K562 (cell line): Measurements from ENCODE around the gene ORAI1. TPM values are rescaled to one million over a fixed set of nuclear protein-coding genes. Genes with fewer than 3 reads are reported as not detected.

ENCODE experiments used
- ARHGAP35 ChIP-seq: fragments of 450-650 bp; IDR thresholded peaks from 2 replicates; pipeline ENCODE4 v1.6.1; 2018; ENCODE audit not compliant: partially characterized antibody
- ATF1 ChIP-seq, 2 experiments: fragments of 450-650 bp in 1 of 2; IDR thresholded peaks; 2 replicates each; pipeline ENCODE4 v1.6.1; 2016; ENCODE audit warnings: missing compliant biosample characterization in 1 of 2, missing genetic modification characterization in 1 of 2
- CHD1 ChIP-seq: fragments of 200-600 bp; sonication (generic); IDR thresholded peaks from one replicate; pipeline ENCODE4 v1.6.1; 2012; ENCODE audit warnings: mild to moderate bottlenecking, moderate library complexity, low read length, inconsistent platforms
- CREB1 ChIP-seq, 2 experiments: sonication (generic) in 1 of 2; formaldehyde crosslinking in 1 of 2; IDR thresholded peaks; 2 replicates each; pipeline versions ENCODE4 v1.6.1 to v1.8.0; 2012 to 2022; ENCODE audit warnings: inconsistent platforms in 1 of 2, mild to moderate bottlenecking in 1 of 2, missing genetic modification reagents in 1 of 2, moderate library complexity in 1 of 2
- DDX20 ChIP-seq: fragments of 450-650 bp; IDR thresholded peaks from 2 replicates; pipeline ENCODE4 v1.6.1; 2016; ENCODE audit warnings: missing genetic modification characterization, low read depth, mild to moderate bottlenecking, missing compliant biosample characterization, moderate library complexity
- GATAD2B ChIP-seq: fragments of 450-650 bp; IDR thresholded peaks from 2 replicates; pipeline ENCODE4 v1.6.1; 2017; ENCODE audit warnings: mild to moderate bottlenecking, borderline replicate concordance
- HDAC1 ChIP-seq, 2 experiments: fragments of 450-650 bp; IDR thresholded peaks; 2 replicates each; pipeline ENCODE4 v1.6.1; 2016 to 2017; ENCODE audit warnings: inconsistent platforms in 1 of 2, mild to moderate bottlenecking in 1 of 2, moderate library complexity in 1 of 2
- MCM7 ChIP-seq, 2 experiments: fragments of 450-650 bp; IDR thresholded peaks; 2 replicates each; pipeline ENCODE4 v1.6.1; 2016 to 2018
- MEF2D ChIP-seq: conservative IDR thresholded peaks from 2 replicates; pipeline ENCODE4 v1.6.1; 2016; ENCODE audit warnings: low read depth, missing genetic modification characterization, missing compliant biosample characterization
- NCOA2 ChIP-seq, 2 experiments: fragments of 450-650 bp; IDR thresholded peaks; 2 replicates each; pipeline ENCODE4 v1.6.1; 2018; ENCODE audit warnings: mild to moderate bottlenecking in 2 of 2, moderate library complexity in 1 of 2; ENCODE audit not compliant: partially characterized antibody in 2 of 2
- POLR3A ChIP-seq: IDR thresholded peaks from 2 replicates; pipeline ENCODE4 v1.6.1; 2011; ENCODE audit warnings: borderline replicate concordance, mild to moderate bottlenecking, moderate library complexity; ENCODE audit not compliant: insufficient read length, insufficient read depth; ENCODE audit errors: extremely low read depth
- POU5F1 ChIP-seq: fragments of 150-350 bp; IDR thresholded peaks from 2 replicates; pipeline ENCODE4 v1.6.1; 2014; ENCODE audit warnings: borderline replicate concordance, low read length, low read depth, mild to moderate bottlenecking; ENCODE audit not compliant: partially characterized antibody
- SMARCA4 ChIP-seq: fragments of 450-650 bp; IDR thresholded peaks from 2 replicates; pipeline ENCODE4 v1.6.1; 2016
- SRF ChIP-seq, 2 experiments: fragments of 250-450, 450-650 bp in 1 of 2; sonication (Bioruptor Pico) in 1 of 2; sonication (generic) in 1 of 2; formaldehyde crosslinking; IDR thresholded peaks; 2 replicates each; pipeline versions ENCODE4 v1.5.0 to v1.5.1; 2020 to 2022; ENCODE audit warnings: mild to moderate bottlenecking in 1 of 2, missing genetic modification reagents in 1 of 2
- ZNF444 ChIP-seq: fragments of 250-450 bp; sonication (Bioruptor Pico); IDR thresholded peaks from 2 replicates; pipeline ENCODE4 v1.4.0; 2020; ENCODE audit warnings: mild to moderate bottlenecking, moderate library complexity
- polyA plus RNA-seq, 8 experiments: library from polyadenylated mRNA; depleted of rRNA in 4 of 8; stranded (reverse) in 5 of 8; unstranded in 3 of 8; fragments of >200 nt; fragmentation: Nextera tagmentation in 2 of 8; fragmentation: Illumina TruSeq in 1 of 8; extraction: Ambion mirVana in 2 of 8; extraction: Trizol in 1 of 8; gene quantifications; 2 replicates each; pipeline versions ENCODE4 v1.2.1 to v1.2.3, GENCODE V29; 2011 to 2014; ENCODE audit warnings: inconsistent platforms in 1 of 8, missing spikeins in 1 of 8
- total RNA-seq, 7 experiments: library from RNA; depleted of rRNA in 6 of 7; stranded (reverse); fragments of >200 nt in 6 of 7; fragmentation: Illumina TruSeq in 2 of 7; extraction: Trizol in 2 of 7; gene quantifications; 2 replicates each; pipeline versions ENCODE4 v1.2.1 to v1.2.3, GENCODE V29; 2011 to 2021; ENCODE audit warnings: low replicate concordance in 1 of 7
- TF ChIP-seq, protein P1 (sequence below): fragments of 150-350 bp; IDR thresholded peaks from 2 replicates; pipeline ENCODE4 v1.6.1; 2014; ENCODE audit warnings: low read depth, mild to moderate bottlenecking, low read length, borderline replicate concordance
- TF ChIP-seq, protein P2 (sequence below): fragments of 450-650 bp; IDR thresholded peaks from 2 replicates; pipeline ENCODE4 v1.6.1; 2016; ENCODE audit warnings: borderline replicate concordance
- TF ChIP-seq, protein P3 (sequence below): sonication (generic); formaldehyde crosslinking; IDR thresholded peaks from 2 replicates; pipeline ENCODE4 v1.9.0; 2022; ENCODE audit warnings: mild to moderate bottlenecking, missing genetic modification reagents
- TF ChIP-seq, protein P4 (sequence below): sonication (generic); formaldehyde crosslinking; IDR thresholded peaks from 2 replicates; pipeline ENCODE4 v1.8.1; 2023; ENCODE audit warnings: mild to moderate bottlenecking, missing genetic modification reagents

ORAI1 gene
- total and polyA plus RNA-seq, 9 of the 15 experiments (the other 6 are each of a cell fraction or from before 2014, with no cell fraction given): 2.6 to 23.8 (median 9.3) TPM

DNA sequence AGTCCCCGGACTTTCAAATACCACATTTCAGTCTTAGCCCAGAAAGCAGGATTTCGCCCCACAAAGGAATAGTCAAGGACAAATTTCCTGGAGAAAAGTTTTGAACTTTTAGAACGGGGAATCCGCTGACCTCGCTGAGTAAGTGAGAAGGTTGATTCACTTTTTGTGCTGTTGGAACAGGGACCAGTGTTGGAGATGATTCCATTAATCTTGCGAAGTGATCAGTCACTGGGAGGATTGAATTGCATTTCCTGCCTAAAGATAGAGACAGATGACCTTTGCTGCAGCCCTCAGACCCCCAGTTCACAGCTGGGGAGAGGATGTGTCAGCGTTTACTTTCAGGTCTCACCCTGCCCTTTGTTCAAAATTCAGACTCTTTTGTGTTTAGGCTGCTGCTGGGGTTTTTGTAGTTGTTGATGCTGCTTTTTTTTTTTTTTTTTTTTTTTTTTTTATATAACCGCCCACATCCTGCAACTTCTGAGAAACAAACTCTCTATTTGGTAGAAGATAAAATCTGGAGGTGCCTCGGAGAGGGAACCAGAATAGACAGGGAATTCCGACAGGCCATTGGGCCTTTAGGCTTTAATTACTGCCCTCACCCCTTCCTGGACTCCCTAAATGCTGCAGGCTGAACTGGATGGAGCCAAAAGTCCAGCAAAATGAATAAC is 35.7 kb upstream of the ORAI1 start (continued):
- TF ChIP-seq ATF1 (CRISPR knock-in tag; IDR thresholded peaks at IDR 0.05) (no peak), ATF1 (tag; IDR thresholded peaks at IDR 0.05) (no peak), HDAC1 (IDR thresholded peaks at IDR 0.05) (no peak), SRF (CRISPR knock-in tag; IDR thresholded peaks at IDR 0.05) (no peak), ZNF444 (CRISPR knock-in tag) (peak; percentile 57; the same call in 1 of the 2 replicates), SMARCA4 (0 out of 2 replicates have a peak, but pooled peaks have one; percentile 10), POLR3A (no peak), MCM7 (IDR thresholded peaks at IDR 0.05) (no peak), CREB1 (IDR thresholded peaks at IDR 0.05) (no peak), CREB1 (CRISPR knock-in tag; IDR thresholded peaks at IDR 0.05) (no peak), ARHGAP35 (no peak), GATAD2B (no peak), CHD1 (no peak), POU5F1 (no peak), MEF2D (tag) (no peak), NCOA2 (IDR thresholded peaks at IDR 0.05; ENCODE audit: partially characterized antibody in 2 of 2) (no peak), DDX20 (tag) (no peak)
- TF ChIP-seq, protein P1, sequence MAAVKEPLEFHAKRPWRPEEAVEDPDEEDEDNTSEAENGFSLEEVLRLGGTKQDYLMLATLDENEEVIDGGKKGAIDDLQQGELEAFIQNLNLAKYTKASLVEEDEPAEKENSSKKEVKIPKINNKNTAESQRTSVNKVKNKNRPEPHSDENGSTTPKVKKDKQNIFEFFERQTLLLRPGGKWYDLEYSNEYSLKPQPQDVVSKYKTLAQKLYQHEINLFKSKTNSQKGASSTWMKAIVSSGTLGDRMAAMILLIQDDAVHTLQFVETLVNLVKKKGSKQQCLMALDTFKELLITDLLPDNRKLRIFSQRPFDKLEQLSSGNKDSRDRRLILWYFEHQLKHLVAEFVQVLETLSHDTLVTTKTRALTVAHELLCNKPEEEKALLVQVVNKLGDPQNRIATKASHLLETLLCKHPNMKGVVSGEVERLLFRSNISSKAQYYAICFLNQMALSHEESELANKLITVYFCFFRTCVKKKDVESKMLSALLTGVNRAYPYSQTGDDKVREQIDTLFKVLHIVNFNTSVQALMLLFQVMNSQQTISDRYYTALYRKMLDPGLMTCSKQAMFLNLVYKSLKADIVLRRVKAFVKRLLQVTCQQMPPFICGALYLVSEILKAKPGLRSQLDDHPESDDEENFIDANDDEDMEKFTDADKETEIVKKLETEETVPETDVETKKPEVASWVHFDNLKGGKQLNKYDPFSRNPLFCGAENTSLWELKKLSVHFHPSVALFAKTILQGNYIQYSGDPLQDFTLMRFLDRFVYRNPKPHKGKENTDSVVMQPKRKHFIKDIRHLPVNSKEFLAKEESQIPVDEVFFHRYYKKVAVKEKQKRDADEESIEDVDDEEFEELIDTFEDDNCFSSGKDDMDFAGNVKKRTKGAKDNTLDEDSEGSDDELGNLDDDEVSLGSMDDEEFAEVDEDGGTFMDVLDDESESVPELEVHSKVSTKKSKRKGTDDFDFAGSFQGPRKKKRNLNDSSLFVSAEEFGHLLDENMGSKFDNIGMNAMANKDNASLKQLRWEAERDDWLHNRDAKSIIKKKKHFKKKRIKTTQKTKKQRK: no peak
- TF ChIP-seq, protein P2, sequence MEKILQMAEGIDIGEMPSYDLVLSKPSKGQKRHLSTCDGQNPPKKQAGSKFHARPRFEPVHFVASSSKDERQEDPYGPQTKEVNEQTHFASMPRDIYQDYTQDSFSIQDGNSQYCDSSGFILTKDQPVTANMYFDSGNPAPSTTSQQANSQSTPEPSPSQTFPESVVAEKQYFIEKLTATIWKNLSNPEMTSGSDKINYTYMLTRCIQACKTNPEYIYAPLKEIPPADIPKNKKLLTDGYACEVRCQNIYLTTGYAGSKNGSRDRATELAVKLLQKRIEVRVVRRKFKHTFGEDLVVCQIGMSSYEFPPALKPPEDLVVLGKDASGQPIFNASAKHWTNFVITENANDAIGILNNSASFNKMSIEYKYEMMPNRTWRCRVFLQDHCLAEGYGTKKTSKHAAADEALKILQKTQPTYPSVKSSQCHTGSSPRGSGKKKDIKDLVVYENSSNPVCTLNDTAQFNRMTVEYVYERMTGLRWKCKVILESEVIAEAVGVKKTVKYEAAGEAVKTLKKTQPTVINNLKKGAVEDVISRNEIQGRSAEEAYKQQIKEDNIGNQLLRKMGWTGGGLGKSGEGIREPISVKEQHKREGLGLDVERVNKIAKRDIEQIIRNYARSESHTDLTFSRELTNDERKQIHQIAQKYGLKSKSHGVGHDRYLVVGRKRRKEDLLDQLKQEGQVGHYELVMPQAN: no peak
- TF ChIP-seq, protein P3, sequence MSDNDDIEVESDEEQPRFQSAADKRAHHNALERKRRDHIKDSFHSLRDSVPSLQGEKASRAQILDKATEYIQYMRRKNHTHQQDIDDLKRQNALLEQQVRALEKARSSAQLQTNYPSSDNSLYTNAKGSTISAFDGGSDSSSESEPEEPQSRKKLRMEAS (CRISPR knock-in tag): no peak
- TF ChIP-seq, protein P4, sequence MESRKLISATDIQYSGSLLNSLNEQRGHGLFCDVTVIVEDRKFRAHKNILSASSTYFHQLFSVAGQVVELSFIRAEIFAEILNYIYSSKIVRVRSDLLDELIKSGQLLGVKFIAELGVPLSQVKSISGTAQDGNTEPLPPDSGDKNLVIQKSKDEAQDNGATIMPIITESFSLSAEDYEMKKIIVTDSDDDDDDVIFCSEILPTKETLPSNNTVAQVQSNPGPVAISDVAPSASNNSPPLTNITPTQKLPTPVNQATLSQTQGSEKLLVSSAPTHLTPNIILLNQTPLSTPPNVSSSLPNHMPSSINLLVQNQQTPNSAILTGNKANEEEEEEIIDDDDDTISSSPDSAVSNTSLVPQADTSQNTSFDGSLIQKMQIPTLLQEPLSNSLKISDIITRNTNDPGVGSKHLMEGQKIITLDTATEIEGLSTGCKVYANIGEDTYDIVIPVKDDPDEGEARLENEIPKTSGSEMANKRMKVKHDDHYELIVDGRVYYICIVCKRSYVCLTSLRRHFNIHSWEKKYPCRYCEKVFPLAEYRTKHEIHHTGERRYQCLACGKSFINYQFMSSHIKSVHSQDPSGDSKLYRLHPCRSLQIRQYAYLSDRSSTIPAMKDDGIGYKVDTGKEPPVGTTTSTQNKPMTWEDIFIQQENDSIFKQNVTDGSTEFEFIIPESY (CRISPR knock-in tag): no peak
